Mononuclear cell (primary cell): ENCODE measurements around the gene LRP3. TPM values are rescaled to one million over a fixed set of nuclear protein-coding genes. Genes with fewer than 3 reads are reported as not detected.
"Not testable (repeated sequence)": the region's sequence is repeated elsewhere in the genome, so short reads cannot be mapped to it uniquely, and the experiment has no call there.

ENCODE experiments used
- H3K27me3 ChIP-seq: 2 replicates; pipeline ENCODE4 v1.6.0; 2011; ENCODE audit warnings: low read length, control low read depth; ENCODE audit not compliant: insufficient read depth
- H3K4me1 ChIP-seq: 2 replicates; pipeline ENCODE4 v1.5.1; 2011; ENCODE audit warnings: mild to moderate bottlenecking, low read length, control low read depth; ENCODE audit not compliant: insufficient read depth
- H3K4me3 ChIP-seq: 2 replicates; pipeline ENCODE4 v1.5.1; 2011; ENCODE audit warnings: mild to moderate bottlenecking, low read length, moderate library complexity
- H3K9me3 ChIP-seq: 2 replicates; pipeline ENCODE4 v1.5.1; 2011; ENCODE audit warnings: low read depth, mild to moderate bottlenecking, control low read depth, low read length
- total RNA-seq: library from RNA; depleted of rRNA; stranded (reverse); fragments of >200 nt; gene quantifications from one replicate; pipeline ENCODE4 v1.2.3, GENCODE V29; 2012

LRP3 gene
- total RNA-seq, 1 donor, result 3.8 TPM

DNA sequence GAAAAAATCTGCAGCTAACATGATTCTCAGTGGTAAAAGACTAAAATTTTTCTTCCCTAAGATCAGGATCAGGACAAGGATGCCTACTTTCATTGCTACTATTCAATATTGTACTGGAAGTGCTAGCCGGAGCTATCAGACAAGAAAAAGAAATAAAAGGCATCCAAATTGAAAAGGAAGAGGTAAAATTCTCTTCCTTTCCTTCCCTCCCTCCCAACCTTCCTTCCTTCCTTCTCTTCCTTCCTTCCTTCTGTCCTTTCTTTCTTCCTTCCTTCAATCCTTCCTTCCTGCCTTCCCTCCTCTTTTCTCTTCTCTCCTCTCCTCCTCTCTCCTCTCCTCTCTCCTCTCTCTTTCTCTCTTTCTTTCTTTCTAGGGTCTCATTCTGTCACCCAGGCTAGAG, 26.7 kb upstream of the LRP3 start:
- no peaks in the 10 kb centered on the region for H3K27me3 ChIP-seq
- peaks cover 8% of the 10 kb centered on the region for H3K4me1 ChIP-seq
- no peaks in the 10 kb centered on the region for H3K9me3 ChIP-seq
- H3K4me3 ChIP-seq, result no peak overlapping the region

DNA sequence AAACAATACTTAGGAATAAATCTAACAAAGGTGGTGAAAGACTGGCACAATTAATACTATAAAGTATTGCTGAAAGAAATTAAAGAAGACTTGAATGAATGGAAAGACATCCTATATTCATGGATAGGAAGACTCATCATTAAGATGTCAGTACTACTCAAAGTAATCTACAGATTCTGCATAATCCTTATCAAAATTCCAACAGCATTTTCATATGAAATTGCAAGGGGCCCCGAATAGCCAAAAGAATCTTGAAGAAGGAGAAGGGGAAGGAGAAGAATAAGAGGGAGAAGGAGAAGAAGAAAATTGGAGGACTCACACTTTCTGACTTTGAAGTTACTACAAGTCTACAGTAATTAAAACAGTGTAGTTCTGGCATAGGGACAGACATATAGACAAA, 25.6 kb upstream of the LRP3 start:
- no peaks in the 10 kb centered on the region for H3K27me3 ChIP-seq
- H3K4me3 ChIP-seq, result no peak overlapping the region
- H3K9me3 ChIP-seq, result no peaks in the 10 kb centered on the region
- peaks cover 18% of the 10 kb centered on the region for H3K4me1 ChIP-seq

DNA sequence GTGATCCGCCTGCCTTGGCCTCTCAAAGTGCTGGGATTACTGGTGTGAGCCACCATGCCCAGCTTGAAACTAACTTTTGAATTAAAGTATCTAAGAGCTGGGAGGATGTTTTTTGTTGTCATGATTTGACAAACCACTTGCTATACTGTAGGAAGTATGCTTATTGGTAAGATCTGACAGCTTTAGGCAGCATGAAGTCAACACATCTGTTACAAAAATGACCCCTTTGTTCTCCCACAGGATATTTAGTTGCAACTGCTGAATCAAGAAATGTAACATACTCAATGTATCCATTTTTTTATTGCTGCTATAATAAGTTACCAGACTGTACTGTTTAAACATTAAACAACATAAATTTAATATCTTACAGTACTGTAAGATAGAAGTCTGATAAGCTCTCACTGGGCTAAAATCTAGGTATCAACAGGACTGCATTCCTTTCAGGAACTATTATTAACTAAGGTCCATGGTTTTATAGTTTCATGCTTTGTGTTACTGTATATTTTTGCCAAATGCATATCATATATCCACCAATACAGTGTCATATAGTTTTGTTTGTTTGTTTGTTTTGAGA, 22.8 kb upstream of the LRP3 start:
- Histone ChIP-seq H3K9me3 (no peaks in the 10 kb centered on the region), H3K4me1 (peaks cover 39% of the 10 kb centered on the region), H3K27me3 (no peaks in the 10 kb centered on the region), H3K4me3 (no peak overlapping the region)

DNA sequence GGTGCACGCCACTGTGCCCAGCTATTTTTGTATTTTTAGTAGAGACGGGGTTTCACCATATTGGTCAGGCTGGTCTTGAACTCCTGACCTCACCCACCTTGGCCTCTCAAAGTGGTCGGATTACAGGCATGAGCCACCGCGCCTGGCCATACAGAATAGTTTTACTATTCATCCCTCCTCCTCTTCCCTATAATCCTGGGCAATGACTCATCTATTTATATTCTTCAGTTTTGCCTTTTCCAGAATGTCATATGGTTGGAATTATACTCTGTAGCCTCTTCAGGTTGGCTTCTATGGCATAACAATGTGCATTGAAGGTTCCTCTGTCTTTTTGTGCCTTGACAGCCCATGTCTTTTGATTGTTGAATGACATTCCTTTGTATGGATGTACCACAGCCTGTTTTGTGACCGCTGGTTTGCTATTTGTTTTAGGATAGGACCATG, 22.2 kb upstream of the LRP3 start:
- Histone ChIP-seq H3K9me3 (no peaks in the 10 kb centered on the region), H3K4me1 (peaks cover 39% of the 10 kb centered on the region), H3K4me3 (no peak overlapping the region), H3K27me3 (no peaks in the 10 kb centered on the region)

DNA sequence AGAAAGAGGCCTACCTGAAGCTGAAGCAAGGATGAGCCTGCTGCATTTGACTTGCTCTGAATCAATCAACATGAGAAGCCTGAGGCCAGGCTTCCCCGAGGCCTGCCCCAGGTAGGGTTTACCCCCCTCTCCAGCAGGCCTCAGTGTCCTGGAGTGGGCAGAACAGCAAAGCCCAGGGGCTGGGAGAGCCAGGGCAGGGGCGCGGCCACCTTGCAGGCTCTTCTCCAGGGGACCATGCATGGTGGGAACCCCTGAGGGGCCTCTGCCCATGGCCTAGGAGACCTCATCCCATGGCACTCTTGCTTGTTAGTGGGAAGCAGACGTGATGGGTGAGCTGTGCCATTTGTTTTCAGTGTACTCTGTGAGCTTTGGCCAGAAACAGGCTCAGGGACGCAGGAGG, 19.9 kb upstream of the LRP3 start:
- H3K27me3 ChIP-seq, result no peaks in the 10 kb centered on the region
- H3K4me1 ChIP-seq, result peaks cover 54% of the 10 kb centered on the region
- H3K4me3 ChIP-seq, result no peak overlapping the region
- H3K9me3 ChIP-seq, result no peaks in the 10 kb centered on the region

DNA sequence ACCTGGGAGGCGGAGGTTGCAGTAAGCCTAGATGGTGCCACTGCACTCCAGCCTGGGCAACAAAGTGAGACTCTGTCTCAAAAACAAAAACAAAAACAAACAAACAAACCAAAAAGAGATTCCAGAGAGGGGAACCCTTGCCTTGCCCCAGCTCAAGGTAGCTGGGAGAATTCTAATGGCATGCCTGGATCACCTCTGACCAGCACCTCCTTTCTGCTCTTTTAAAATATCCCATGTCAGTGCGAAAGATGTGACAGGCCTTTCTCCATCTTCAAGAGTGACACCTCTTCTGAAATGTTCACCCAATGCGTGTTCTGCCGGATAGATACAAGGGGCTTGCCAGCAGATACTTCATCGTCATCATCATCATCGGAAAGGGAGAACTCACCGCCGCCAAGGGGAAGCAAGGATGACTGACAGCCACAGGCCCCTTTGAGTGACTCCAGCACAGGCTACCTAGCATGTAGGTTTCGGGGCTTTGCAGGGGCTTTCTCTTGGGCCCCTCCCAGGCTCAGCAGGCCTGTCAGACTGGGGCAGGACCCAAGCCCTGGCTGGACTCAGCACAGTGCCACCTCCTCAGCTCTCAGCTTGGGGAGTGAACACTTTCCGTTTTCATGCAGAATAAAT, 18.9 kb upstream of the LRP3 start:
- Histone ChIP-seq H3K9me3 (no peaks in the 10 kb centered on the region), H3K4me3 (no peak overlapping the region), H3K4me1 (peaks cover 54% of the 10 kb centered on the region), H3K27me3 (no peaks in the 10 kb centered on the region)

DNA sequence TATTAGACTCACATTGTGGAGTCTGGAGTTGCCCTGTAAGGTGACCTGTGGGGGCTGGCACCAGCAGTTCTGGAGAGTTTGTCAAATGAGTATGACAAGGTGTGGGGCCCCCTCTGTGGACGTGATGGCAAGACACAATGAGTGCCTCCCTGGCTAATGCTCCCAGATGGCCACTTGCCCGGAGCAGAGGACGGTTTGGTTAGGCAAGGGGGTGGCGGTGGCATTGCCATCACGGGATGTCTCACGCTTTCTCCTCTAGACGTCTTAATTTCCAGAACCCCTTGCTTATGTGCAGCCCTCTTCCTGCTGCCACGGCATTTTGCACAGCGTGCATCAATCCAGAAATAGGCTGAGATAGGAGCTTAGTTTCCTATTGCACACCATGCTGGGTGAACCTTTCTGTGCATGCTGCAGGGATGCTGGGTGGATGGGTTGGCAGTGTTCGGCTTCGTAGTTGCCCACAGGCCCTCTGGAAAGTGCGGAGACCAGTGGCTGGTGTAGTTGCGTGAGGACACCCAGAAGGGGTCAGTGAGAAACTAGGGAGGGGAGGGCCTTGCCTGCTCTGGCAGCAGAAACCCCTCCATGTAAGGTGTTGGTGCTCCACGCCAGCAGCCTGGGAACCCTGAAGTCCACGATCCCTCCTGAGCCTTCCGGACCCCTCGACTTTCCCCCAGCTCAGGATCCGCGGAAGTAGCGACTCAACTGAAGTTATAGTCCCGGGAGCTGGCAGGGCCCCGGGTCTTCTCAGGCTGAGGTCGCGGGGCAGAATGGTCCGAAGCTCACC, 18.1 kb upstream of the LRP3 start:
- no peaks in the 10 kb centered on the region for H3K27me3 ChIP-seq
- no peaks in the 10 kb centered on the region for H3K9me3 ChIP-seq
- H3K4me3 ChIP-seq, result peak overlapping the region; percentile 89
- H3K4me1 ChIP-seq, result peaks cover 54% of the 10 kb centered on the region

DNA sequence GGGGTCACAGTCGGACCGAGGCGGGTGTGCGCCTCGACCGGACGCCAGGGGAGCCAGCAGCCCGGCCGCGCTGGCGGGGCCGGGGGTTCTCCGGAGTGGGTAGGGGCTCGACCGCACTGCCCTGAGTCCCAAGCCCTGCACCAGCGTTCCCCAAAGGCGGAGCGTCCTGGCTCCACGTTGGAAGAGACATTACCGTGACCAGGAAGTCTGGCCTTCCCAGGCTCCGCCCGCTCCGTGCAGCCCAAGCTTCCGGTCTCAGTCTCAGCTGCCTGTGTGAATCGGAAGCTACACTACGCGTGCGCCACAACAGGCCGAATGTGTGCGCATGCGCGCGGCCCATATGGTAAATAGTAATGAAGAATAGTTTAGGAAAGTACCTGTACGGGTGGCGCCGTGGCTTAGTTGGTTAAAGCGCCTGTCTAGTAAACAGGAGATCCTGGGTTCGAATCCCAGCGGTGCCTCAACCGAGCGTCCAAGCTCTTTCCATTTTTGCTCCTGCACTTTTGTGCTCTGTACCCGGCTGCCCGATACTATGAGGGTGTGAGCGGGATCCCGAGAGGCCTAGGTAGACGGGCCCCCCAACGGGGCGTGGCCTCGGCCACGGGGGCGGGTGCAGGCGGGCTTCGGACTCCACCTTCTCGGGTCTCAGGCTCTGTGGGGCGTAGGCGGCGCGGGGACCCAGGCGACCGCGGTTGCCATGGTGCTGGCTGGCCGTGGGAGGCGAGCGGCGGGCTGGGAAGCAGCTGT, 17.3 kb upstream of the LRP3 start:
- peak overlapping the region; percentile 89 for H3K4me3 ChIP-seq
- H3K9me3 ChIP-seq, result no peaks in the 10 kb centered on the region
- no peaks in the 10 kb centered on the region for H3K27me3 ChIP-seq
- H3K4me1 ChIP-seq, result peaks cover 54% of the 10 kb centered on the region

DNA sequence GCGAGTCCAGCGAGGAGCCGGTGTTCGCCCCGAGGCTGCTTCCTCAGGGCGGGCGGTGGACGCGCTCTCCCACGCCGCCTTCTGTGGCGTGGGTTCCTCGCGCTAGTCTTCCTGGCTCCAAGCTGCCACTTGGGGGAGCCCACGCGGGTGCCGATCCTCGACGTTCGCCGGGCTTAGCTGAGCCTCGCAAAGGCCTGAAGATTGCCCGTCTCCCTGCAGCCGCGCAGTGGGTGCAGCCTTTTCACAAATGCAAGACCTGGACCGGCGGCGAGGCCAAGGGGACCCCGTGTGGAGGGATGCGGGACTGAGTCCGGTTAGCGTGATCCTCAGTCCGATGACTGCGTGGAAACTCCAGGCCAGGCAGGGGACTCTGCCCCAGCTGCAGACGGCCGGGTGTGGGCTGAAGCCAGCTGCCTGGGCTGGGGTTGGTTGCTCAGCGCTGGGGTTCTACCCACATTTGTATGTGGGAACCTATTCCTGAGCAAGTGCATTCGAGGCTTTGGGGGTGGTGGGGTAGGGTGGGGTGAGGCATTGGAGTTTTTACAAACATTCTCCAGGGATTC, 16.6 kb upstream of the LRP3 start:
- H3K4me3 ChIP-seq, result peak overlapping the region; percentile 89
- peaks cover 49% of the 10 kb centered on the region for H3K4me1 ChIP-seq
- no peaks in the 10 kb centered on the region for H3K27me3 ChIP-seq
- H3K9me3 ChIP-seq, result no peaks in the 10 kb centered on the region

DNA sequence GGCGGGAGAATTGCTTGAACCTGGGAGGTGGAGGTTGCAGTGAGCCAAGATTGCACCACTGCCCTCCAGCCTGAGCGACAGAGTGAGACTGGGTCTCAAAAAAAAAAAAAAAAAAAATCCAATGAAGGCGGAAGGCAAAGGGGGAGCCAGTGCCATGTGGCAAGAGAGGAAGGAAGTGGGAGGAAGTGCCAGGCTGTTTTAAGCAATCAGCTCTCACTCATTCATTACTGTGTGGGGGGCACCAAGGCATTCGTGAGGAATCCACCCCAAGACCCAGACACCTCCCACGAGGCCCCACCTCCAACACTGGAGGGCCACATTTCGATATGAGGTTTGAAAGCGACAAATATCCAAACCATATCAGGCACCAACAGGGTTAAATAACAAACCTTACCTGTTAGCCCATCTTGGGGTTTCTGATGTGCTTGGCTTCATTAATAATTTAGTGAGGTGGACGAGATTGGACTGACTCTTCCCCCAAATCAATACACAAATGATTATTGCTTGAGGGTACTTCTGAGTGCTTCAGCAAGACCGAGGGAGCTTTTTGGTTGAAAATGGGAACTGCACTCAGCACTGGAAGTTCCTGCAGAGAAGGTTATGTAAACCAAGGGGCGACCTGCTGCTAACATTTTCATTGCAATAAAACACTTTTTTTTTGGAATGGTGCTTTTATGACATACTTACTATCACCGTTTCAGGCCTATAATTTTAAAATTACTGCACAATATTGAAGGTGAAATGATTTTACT, 7.5 kb upstream of the LRP3 start:
- Histone ChIP-seq H3K27me3 (no peaks in the 10 kb centered on the region), H3K4me3 (no peak overlapping the region), H3K9me3 (no peaks in the 10 kb centered on the region), H3K4me1 (peaks cover 46% of the 10 kb centered on the region)

DNA sequence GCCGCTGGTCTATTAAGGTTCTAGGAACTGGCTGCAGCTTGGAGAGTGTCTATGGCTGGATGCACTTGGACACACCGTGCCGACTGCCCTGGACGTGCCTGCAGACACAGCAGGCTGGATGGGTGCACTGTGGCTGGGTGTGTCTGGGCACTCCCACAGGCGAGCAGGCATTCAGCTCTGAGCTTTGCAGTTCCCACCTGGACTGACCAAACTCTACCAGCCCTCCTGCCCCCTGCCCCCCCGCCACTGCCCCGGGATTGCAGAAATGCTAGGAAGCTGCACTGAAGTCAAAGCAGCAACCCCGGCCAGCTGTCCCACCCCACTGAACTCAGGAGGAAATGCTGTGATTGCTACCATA, 7.0 kb upstream of the LRP3 start:
- Histone ChIP-seq H3K27me3 (no peaks in the 10 kb centered on the region), H3K9me3 (no peaks in the 10 kb centered on the region), H3K4me1 (peaks cover 46% of the 10 kb centered on the region), H3K4me3 (no peak overlapping the region)

DNA sequence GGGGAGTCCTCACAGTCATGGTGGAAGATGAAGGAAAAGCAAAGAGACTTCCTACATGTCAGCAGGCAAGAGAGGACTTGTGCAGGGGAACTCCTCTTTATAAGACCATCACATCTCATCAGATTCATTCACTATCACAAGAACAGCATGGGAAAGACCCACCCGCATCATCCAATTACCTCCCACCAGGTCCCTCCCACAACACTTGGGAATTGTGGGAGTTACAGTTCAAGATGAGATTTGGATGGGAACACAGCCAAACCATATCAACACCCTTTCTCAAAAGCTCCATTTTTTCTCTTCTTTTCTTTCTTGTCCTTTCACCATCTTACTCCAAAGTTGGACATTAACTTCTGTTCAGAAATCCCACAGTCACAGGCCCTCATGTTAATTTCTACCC, 4.7 kb upstream of the LRP3 start:
- H3K27me3 ChIP-seq, result peaks cover 10% of the 10 kb centered on the region
- no peak overlapping the region for H3K4me3 ChIP-seq
- peaks cover 50% of the 10 kb centered on the region for H3K4me1 ChIP-seq
- H3K9me3 ChIP-seq, result no peaks in the 10 kb centered on the region

DNA sequence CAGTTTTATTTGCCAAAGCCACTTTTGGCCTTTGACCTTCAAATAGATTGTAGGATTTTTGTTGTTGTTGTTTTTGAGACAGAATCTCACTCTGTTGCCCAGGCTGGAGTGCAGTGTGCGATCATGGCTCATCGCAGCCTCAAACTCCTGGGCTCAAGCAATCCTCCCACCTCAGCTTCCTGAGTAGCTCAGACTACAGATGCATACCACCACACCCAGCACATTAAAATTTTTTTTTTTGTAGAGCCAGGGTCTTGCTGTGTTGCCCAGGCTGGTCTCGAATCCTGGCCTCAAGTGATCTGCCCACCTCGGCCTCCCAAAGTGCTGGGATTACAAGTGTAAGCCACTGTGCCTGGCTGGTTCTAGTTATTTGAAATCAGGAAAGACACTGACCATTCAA, 3.0 kb upstream of the LRP3 start:
- not testable (repeated sequence) for H3K9me3 ChIP-seq, H3K4me3 ChIP-seq
- Histone ChIP-seq H3K27me3 (peaks cover 10% of the 10 kb centered on the region), H3K4me1 (peaks cover 47% of the 10 kb centered on the region)

DNA sequence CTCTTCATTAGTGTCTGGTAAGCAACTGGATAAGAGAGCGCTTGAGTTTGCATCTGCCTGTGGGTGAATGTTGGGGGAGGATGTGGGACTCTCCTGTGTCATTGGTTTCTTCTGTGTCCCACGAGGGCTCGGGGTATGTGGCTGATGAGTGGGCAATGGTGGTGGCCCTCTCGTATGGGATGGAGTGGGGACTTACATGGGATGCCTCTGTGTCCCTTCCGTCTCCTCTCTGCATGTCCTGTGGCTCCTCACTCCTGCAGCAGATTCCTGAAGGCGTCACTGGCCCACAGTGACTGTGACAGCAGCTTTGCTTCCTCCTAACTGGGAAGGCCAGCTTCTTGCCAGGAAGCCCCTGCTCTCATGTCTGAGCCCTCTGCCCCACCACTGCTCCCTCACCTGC, 2.6 kb upstream of the LRP3 start:
- Histone ChIP-seq H3K27me3 (peaks cover 10% of the 10 kb centered on the region), H3K9me3 (no peaks in the 10 kb centered on the region), H3K4me3 (no peak overlapping the region), H3K4me1 (peaks cover 45% of the 10 kb centered on the region)
